Effector memory CD4-positive, alpha-beta T cell (primary cell): ENCODE measurements around the gene TUBA1B.
"Not testable (repeated sequence)": the region's sequence is repeated elsewhere in the genome, so short reads cannot be mapped to it uniquely, and the experiment has no call there.

Source experiments
- DNase-seq, 3 donors: peaks; one replicate each; pipeline ENCODE4 v3.0.0-alpha.2; 2020
- H3K27ac ChIP-seq: 2 replicates; pipeline ENCODE4 v1.7.0; 2013; ENCODE audit warnings: mild to moderate bottlenecking, low read length, moderate library complexity; ENCODE audit not compliant: insufficient read depth, poor library complexity, severe bottlenecking
- H3K27me3 ChIP-seq: replicated peaks from 2 replicates; pipeline ENCODE4 v1.7.0; 2013; ENCODE audit warnings: mild to moderate bottlenecking, low read length; ENCODE audit not compliant: insufficient read depth, control insufficient read depth, poor library complexity, severe bottlenecking
- H3K36me3 ChIP-seq: 2 replicates; pipeline ENCODE4 v1.7.0; 2013; ENCODE audit warnings: mild to moderate bottlenecking, low read length, moderate library complexity; ENCODE audit not compliant: control insufficient read depth, insufficient read depth
- H3K4me1 ChIP-seq: 2 replicates; pipeline ENCODE4 v1.7.0; 2013; ENCODE audit warnings: low read length, mild to moderate bottlenecking; ENCODE audit not compliant: control insufficient read depth, insufficient read depth, poor library complexity, severe bottlenecking
- H3K4me3 ChIP-seq: 2 replicates; pipeline ENCODE4 v1.7.0; 2013; ENCODE audit warnings: low read length, low read depth, mild to moderate bottlenecking; ENCODE audit not compliant: insufficient read depth, poor library complexity, severe bottlenecking
- H3K9me3 ChIP-seq: 2 replicates; pipeline ENCODE4 v1.7.0; 2013; ENCODE audit warnings: mild to moderate bottlenecking, low read length, moderate library complexity; ENCODE audit not compliant: control insufficient read depth

Gene TUBA1B

DNA sequence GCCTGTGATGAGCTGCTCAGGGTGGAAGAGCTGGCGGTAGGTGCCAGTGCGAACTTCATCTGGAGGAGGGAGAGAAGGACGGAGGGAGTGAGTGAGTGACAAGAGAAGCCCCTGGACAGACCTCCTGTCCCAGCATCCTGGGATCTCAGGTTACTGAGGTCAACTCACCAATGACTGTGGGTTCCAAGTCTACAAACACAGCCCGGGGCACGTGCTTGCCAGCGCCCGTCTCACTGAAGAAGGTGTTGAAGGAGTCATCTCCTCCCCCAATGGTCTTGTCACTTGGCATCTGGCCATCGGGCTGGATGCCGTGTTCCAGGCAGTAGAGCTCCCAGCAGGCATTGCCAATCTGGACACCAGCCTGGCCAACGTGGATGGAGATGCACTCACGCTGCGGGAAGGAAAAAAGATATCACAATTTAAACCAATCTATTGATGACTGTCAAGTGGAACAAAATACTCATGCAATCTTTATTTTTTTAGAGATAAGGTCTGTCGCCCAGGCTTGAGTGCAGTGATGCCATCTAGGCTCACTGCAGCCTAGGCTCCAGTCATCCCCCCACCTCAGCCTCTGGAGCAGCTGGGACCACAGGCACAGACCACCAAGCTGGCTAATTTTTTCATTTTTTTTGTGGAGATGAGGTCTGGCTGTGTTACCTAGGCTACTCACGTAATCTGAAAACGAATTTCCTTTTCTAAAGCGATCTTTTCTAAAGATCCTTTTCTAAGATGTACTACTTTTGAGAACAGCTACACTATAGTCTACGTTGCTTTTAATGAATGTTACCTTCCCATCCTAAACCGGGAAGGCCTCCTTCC is 1.7 kb downstream of the TUBA1B start:
- Histone ChIP-seq H3K36me3 (peaks cover 25% of the 10 kb centered on the region), H3K27ac (peak overlapping the region; percentile 92), H3K27me3 (no peaks in the 10 kb centered on the region), H3K4me1 (peaks cover 22% of the 10 kb centered on the region), H3K9me3 (no peaks in the 10 kb centered on the region), H3K4me3 (peak overlapping the region; percentile 94)
- peak in 1 of 3 donors; percentile 5 for DNase-seq

DNA sequence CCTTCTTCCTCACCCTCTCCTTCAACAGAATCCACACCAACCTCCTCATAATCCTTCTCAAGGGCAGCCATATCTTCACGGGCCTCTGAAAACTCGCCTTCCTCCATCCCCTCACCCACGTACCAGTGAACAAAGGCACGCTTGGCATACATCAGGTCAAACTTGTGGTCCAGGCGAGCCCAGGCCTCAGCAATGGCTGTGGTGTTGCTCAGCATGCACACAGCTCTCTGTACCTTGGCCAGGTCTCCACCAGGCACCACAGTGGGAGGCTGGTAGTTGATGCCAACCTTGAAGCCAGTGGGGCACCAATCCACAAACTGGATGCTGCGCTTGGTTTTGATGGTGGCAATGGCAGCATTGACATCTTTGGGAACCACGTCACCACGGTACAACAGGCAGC is 3.2 kb downstream of the TUBA1B start:
- not testable (repeated sequence) for H3K27ac ChIP-seq, H3K4me3 ChIP-seq, DNase-seq, H3K9me3 ChIP-seq, H3K27me3 ChIP-seq
- peaks cover 25% of the 10 kb centered on the region for H3K36me3 ChIP-seq
- H3K4me1 ChIP-seq, result peaks cover 22% of the 10 kb centered on the region

GRCh38 chr12:49126852-49127763 is 4.1 kb downstream of the TUBA1B start:
- H3K9me3 ChIP-seq, result no peaks in the 10 kb centered on the region
- no peaks in the 10 kb centered on the region for H3K27me3 ChIP-seq
- DNase-seq, result no peak
- peaks cover 25% of the 10 kb centered on the region for H3K36me3 ChIP-seq
- peaks cover 20% of the 10 kb centered on the region for H3K4me1 ChIP-seq
- peak overlapping the region; percentile 25 for H3K27ac ChIP-seq
- no peak overlapping the region for H3K4me3 ChIP-seq

DNA sequence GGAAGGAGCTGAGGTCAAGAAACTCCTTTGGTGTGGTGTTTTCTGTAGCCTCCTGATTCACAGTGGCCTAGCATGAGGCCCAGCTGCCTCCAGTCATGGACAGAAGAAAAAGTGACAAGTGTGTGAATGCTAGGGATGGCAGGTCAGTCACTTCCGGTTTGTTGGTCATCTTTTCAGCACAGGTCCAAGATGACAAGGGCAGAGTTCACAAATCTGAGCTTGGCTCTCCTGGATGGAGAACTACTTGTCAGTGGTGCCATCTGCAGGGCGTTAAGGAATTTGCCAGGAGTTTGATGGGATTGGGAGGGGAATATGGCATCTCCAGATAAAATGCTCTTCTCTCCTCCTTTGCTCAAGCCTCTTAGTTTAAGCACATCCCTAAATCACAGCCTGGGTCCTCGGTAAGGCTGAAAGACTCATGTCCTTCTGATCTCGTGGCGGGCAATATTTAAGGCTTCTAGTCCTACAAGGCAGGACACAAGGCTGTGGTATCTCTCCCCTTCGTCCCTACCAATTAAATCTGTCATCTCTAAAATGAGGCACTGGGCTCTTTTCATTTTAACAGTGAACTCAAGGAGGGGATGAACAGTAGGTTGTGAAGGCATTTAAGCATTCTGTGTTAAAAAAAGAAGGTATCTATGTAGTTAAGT is 10.0 kb downstream of the TUBA1B start:
- H3K4me1 ChIP-seq, result no peaks in the 10 kb centered on the region
- H3K27me3 ChIP-seq, result no peaks in the 10 kb centered on the region
- H3K4me3 ChIP-seq, result no peak overlapping the region
- H3K36me3 ChIP-seq, result no peaks in the 10 kb centered on the region
- no peak for DNase-seq
- H3K9me3 ChIP-seq, result no peaks in the 10 kb centered on the region
- H3K27ac ChIP-seq, result no peak overlapping the region

- Histone ChIP-seq H3K36me3 (peaks cover 14% of the 10 kb centered on the region), H3K27me3 (no peaks in the 10 kb centered on the region), H3K4me1 (peaks cover 20% of the 10 kb centered on the region), H3K27ac (peak overlapping the region; percentile 67), H3K4me3 (peak overlapping the region; percentile 19), H3K9me3 (no peaks in the 10 kb centered on the region)
- DNase-seq, result no peak
Measured at GRCh38 chr12:49111206-49111605, 20.0 kb downstream of the TUBA1B start.

GRCh38 chr12:49110464-49111155 is 20.6 kb downstream of the TUBA1B start, which contains the start of gene LMBR1L:
TSS of gene LMBR1L (minus strand) at chr12:49110847. CDS start at chr12:49110555, 292 bp downstream.
- peak; percentile 93 to 96 (median 96) for DNase-seq
- H3K36me3 ChIP-seq, result peaks cover 20% of the 10 kb centered on the region
- H3K4me3 ChIP-seq, result peak within 1 kb of the TSS; percentile 99
- H3K27ac ChIP-seq, result peak within 1 kb of the TSS; percentile 92
- H3K4me1 ChIP-seq, result peaks cover 20% of the 10 kb centered on the region
- H3K9me3 ChIP-seq, result no peaks in the 10 kb centered on the region
- H3K27me3 ChIP-seq, result no peaks in the 10 kb centered on the region

GRCh38 chr12:49109641-49110463 is 21.3 kb downstream of the TUBA1B start:
- Histone ChIP-seq H3K27me3 (no peaks in the 10 kb centered on the region), H3K4me1 (peaks cover 20% of the 10 kb centered on the region), H3K27ac (peak overlapping the region; percentile 92), H3K4me3 (peak overlapping the region; percentile 99), H3K36me3 (peaks cover 27% of the 10 kb centered on the region), H3K9me3 (no peaks in the 10 kb centered on the region)
- no peak for DNase-seq

DNA sequence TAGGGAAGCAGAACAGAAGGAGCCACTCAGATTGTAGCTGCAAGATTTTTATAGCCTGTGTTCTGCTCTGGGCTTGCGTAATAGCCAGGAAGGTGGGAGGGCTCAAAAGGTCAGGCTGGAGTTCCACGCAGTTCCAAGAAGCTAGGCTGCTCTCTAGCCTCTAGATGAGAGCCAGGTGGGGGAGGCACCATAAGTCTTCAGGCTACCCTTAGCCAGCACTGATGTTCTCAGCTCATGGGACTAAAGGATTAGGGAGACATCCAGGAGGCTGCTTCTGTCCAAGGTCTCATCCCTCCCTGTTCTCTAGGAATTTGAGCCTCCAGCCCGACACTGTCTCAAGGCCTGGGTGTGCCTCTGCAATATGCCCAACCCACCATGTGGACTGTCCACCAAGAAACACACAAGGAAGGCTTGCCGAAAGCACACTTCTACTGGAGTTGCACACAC is 22.2 kb downstream of the TUBA1B start:
- H3K27me3 ChIP-seq, result no peaks in the 10 kb centered on the region
- peak overlapping the region; percentile 92 for H3K27ac ChIP-seq
- peaks cover 20% of the 10 kb centered on the region for H3K4me1 ChIP-seq
- H3K36me3 ChIP-seq, result peaks cover 36% of the 10 kb centered on the region
- H3K9me3 ChIP-seq, result no peaks in the 10 kb centered on the region
- peak overlapping the region; percentile 99 for H3K4me3 ChIP-seq
- no peak for DNase-seq
